OCI-LY1 (cell line): Measurements from ENCODE around the gene TEDC1.

ENCODE experiments used
- H2AFZ ChIP-seq: fragments of 200-600 bp; sonication (generic), shearing (Covaris generic); 2 replicates; pipeline ENCODE4 v1.6.0; 2014; ENCODE audit warnings: antibody characterized with exemption, mild to moderate bottlenecking, low read length
- H3F3A ChIP-seq: fragments of 200-600 bp; sonication (generic), shearing (Covaris generic); 2 replicates; pipeline ENCODE4 v1.6.0; 2014; ENCODE audit warnings: mild to moderate bottlenecking, antibody characterized with exemption, low read length, moderate library complexity; ENCODE audit not compliant: insufficient read depth
- H3K27ac ChIP-seq: fragments of 200-600 bp; sonication (generic); 2 replicates; pipeline ENCODE4 v1.5.1; 2014; ENCODE audit warnings: low read length, mixed run types, mild to moderate bottlenecking, low read depth; ENCODE audit not compliant: poor library complexity, severe bottlenecking
- H3K27me3 ChIP-seq: fragments of 200-600 bp; sonication (generic); 2 replicates; pipeline ENCODE4 v1.6.0; 2014; ENCODE audit warnings: antibody characterized with exemption, mild to moderate bottlenecking, low read length, moderate library complexity; ENCODE audit not compliant: insufficient read depth
- H3K36me3 ChIP-seq: fragments of 200-600 bp; sonication (generic); 2 replicates; pipeline ENCODE4 v1.6.1; 2014; ENCODE audit warnings: mild to moderate bottlenecking, antibody characterized with exemption, low read length, moderate library complexity, mixed read lengths; ENCODE audit not compliant: insufficient read depth
- H3K4me1 ChIP-seq: fragments of 200-600 bp; sonication (generic); 2 replicates; pipeline ENCODE4 v1.5.1; 2014; ENCODE audit warnings: mild to moderate bottlenecking, low read length, moderate library complexity; ENCODE audit not compliant: insufficient read depth, severe bottlenecking
- H3K4me2 ChIP-seq: fragments of 200-600 bp; sonication (generic), shearing (Covaris generic); 2 replicates; pipeline ENCODE4 v1.6.1; 2014; ENCODE audit warnings: low read length
- H3K4me3 ChIP-seq: fragments of 200-600 bp; sonication (generic); 2 replicates; pipeline ENCODE4 v1.5.1; 2014; ENCODE audit warnings: low read length, low read depth, mild to moderate bottlenecking, mixed read lengths; ENCODE audit not compliant: poor library complexity, severe bottlenecking
- H3K79me2 ChIP-seq: fragments of 200-600 bp; shearing (Covaris generic); 2 replicates; pipeline ENCODE4 v1.6.1; 2016; ENCODE audit warnings: mixed run types, low read length, mixed read lengths; ENCODE audit not compliant: insufficient read depth
- H3K9ac ChIP-seq: fragments of 200-600 bp; sonication (generic), shearing (Covaris generic); 2 replicates; pipeline ENCODE4 v1.6.1; 2014; ENCODE audit warnings: mild to moderate bottlenecking, low read length, mixed read lengths
- H3K9me2 ChIP-seq: fragments of 200-600 bp; sonication (generic), shearing (Covaris generic); 2 replicates; pipeline ENCODE4 v1.6.1; 2014; ENCODE audit warnings: low read depth, mild to moderate bottlenecking, low read length, mixed read lengths
- H3K9me3 ChIP-seq: fragments of 200-600 bp; shearing (Covaris generic); 2 replicates; pipeline ENCODE4 v1.6.1; 2014; ENCODE audit warnings: low read length, mixed read lengths
- H4K20me1 ChIP-seq: fragments of 200-600 bp; sonication (generic), shearing (Covaris generic); 2 replicates; pipeline ENCODE4 v1.6.0; 2016; ENCODE audit warnings: mild to moderate bottlenecking, low read length; ENCODE audit not compliant: insufficient read depth
- EZH2 ChIP-seq: fragments of 200-600 bp; sonication (generic), shearing (Covaris generic); IDR thresholded peaks from 2 replicates; pipeline ENCODE4 v1.8.0; 2017; ENCODE audit warnings: borderline replicate concordance, mixed run types, mild to moderate bottlenecking, antibody characterized with exemption, low read length, moderate library complexity, mixed read lengths
- TF ChIP-seq, protein P1 (sequence below): fragments of 200-600 bp; sonication (generic), shearing (Covaris generic); IDR thresholded peaks from 2 replicates; pipeline ENCODE4 v1.5.1; 2017; ENCODE audit warnings: mild to moderate bottlenecking, antibody characterized with exemption, low read length, moderate library complexity, mixed read lengths

The TEDC1 gene

DNA sequence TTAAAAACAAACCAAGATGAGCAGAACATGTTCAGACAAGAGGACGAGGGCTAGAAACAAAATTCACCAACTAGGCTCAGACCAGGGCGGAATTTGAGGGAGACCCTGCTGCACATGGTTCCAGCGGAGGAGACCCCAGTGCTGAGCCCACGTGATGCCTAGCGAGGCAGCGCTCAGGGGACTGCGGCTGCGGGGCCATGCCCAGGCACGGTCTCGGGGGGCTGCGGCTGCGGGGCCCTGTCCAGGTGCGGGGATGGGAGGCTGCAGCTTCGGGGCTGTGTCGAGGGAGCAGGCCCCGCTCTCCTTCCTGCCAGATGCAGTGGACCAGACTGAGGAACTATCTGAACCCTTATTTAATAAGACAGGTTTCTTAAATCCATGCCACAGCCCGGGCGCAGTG is 29.1 kb upstream of the TEDC1 start:
- TF ChIP-seq, protein P1, sequence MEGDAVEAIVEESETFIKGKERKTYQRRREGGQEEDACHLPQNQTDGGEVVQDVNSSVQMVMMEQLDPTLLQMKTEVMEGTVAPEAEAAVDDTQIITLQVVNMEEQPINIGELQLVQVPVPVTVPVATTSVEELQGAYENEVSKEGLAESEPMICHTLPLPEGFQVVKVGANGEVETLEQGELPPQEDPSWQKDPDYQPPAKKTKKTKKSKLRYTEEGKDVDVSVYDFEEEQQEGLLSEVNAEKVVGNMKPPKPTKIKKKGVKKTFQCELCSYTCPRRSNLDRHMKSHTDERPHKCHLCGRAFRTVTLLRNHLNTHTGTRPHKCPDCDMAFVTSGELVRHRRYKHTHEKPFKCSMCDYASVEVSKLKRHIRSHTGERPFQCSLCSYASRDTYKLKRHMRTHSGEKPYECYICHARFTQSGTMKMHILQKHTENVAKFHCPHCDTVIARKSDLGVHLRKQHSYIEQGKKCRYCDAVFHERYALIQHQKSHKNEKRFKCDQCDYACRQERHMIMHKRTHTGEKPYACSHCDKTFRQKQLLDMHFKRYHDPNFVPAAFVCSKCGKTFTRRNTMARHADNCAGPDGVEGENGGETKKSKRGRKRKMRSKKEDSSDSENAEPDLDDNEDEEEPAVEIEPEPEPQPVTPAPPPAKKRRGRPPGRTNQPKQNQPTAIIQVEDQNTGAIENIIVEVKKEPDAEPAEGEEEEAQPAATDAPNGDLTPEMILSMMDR, result no peak
- TF ChIP-seq EZH2, result no peak
- Histone ChIP-seq H3K9ac (no peak overlapping the region), H3K4me1 (no peaks in the 10 kb centered on the region)

DNA sequence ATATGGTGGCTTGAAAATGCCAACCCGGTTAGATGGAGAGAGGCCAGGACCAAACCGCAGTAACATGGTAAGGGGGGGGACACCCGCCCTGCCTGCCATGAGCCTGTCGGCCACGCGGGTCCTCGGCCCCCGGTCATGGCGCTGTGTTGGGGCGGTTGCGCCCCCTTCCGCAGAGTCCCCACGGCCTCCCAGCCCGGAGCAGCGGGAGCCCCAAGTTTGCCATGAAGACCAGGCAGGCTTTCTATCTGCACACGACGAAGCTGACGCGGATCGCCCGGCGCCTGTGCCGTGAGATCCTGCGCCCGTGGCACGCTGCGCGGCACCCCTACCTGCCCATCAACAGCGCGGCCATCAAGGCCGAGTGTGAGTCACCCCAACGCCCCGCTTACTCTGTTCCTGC is 26.5 kb upstream of the TEDC1 start:
- no peaks in the 10 kb centered on the region for H3K79me2 ChIP-seq
- no peak for TF ChIP-seq EZH2
- TF ChIP-seq, protein P1, result no peak
- no peak overlapping the region for H2AFZ ChIP-seq
- no peaks in the 10 kb centered on the region for H3K9me3 ChIP-seq
- H3K4me2 ChIP-seq, result no peak overlapping the region
- H3K27ac ChIP-seq, result no peak overlapping the region
- H3K9ac ChIP-seq, result no peak overlapping the region
- H3K4me1 ChIP-seq, result no peaks in the 10 kb centered on the region
- H3F3A ChIP-seq, result no peaks in the 10 kb centered on the region
- peaks cover 92% of the 10 kb centered on the region for H3K36me3 ChIP-seq
- H4K20me1 ChIP-seq, result no peaks in the 10 kb centered on the region
- H3K9me2 ChIP-seq, result no peaks in the 10 kb centered on the region
- no peak overlapping the region for H3K4me3 ChIP-seq
- no peaks in the 10 kb centered on the region for H3K27me3 ChIP-seq

More for the DNA sequence above, 29.1 kb upstream of the TEDC1 start:
- Histone ChIP-seq H3K9me2 (no peaks in the 10 kb centered on the region), H3K4me3 (no peak overlapping the region), H3K79me2 (no peaks in the 10 kb centered on the region), H4K20me1 (no peaks in the 10 kb centered on the region), H3K27me3 (no peaks in the 10 kb centered on the region), H3K9me3 (no peaks in the 10 kb centered on the region), H2AFZ (no peak overlapping the region), H3K36me3 (peaks cover 83% of the 10 kb centered on the region), H3F3A (no peaks in the 10 kb centered on the region), H3K27ac (no peak overlapping the region), H3K4me2 (no peak overlapping the region)

DNA sequence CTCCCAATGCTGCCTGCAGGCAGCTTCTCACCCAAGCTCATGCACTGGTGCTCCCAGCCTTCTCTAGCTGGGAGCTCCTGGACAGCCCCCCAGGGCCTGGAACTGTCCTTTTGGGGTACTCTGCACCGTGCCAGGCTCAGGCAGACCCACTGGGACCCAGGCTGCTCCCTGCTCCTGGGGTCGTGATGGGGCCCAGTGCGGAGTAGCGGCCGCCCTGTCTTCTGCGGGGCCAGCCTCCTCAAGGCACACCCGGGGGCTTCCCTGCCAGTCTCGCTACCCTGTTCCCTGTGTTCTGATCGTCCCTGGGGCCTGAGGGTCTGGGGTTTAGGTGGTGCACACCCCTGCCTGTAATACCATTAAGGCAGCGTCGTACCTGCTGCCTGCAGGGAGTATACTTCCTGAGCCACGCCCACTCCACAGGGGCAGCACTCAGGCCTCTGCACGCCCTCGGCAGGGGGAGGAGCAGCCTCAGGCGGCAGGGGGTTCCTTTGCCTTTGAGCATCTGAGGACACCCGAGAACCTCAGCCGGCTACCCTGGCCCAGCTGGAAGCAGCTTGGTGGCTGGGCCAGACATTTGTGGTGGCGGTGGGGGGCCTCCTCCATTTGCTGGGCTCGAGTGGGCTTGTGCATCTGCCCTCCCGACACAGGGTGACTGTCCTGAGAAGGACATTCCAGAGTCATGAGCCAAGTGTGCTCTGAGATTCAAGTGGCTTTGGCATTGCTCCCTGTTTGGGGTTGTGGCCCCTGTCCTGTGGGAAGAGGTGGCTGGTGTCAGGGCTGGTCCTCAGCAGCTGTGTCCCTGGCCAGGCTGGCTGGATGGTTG is 25.6 kb upstream of the TEDC1 start:
- H3K27me3 ChIP-seq, result no peaks in the 10 kb centered on the region
- no peaks in the 10 kb centered on the region for H3K4me1 ChIP-seq
- H3K9ac ChIP-seq, result no peak overlapping the region
- H2AFZ ChIP-seq, result no peak overlapping the region
- H3K36me3 ChIP-seq, result peaks cover 92% of the 10 kb centered on the region
- H3F3A ChIP-seq, result no peaks in the 10 kb centered on the region
- no peaks in the 10 kb centered on the region for H3K79me2 ChIP-seq
- H3K9me2 ChIP-seq, result no peaks in the 10 kb centered on the region
- no peak overlapping the region for H3K4me2 ChIP-seq
- H3K4me3 ChIP-seq, result no peak overlapping the region
- H3K27ac ChIP-seq, result no peak overlapping the region
- H4K20me1 ChIP-seq, result no peaks in the 10 kb centered on the region
- no peaks in the 10 kb centered on the region for H3K9me3 ChIP-seq
- TF ChIP-seq, protein P1, result no peak
- no peak for TF ChIP-seq EZH2
